GM21723 (cell line): ENCODE results near the gene GNB5.
"Not testable (repeated sequence)": the region's sequence is repeated elsewhere in the genome, so short reads cannot be mapped to it uniquely, and the experiment has no call there.

ENCODE experiments used
- ATAC-seq: cut with Tn5 transposase; IDR thresholded peaks from one replicate; pipeline ENCODE4 v1.9.1; 2021; ENCODE audit warnings: mild to moderate bottlenecking, moderate library complexity; ENCODE audit not compliant: unreplicated experiment

GNB5 gene

GRCh38 chr15:52171807-52172206, 19.4 kb downstream of the GNB5 start:
- no peak for ATAC-seq

GRCh38 chr15:52171386-52171785, 19.8 kb downstream of the GNB5 start:
- no peak for ATAC-seq

DNA sequence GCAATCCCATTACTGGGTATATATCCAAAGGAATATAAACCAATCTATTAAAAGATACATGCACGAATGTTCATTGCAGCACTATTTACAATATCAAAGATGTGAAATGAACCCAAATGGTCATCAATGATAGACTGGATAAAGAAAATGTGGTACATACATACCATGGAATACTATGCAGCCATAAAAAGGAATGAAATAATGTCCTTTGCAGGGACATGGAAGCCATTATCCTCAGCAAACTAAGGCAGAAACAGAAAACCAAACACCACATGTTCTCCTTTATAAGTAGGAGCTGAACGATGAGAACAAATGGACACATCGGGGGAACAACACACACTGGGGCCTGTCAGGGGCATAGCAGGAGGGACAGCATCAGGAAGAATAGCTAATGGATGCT, 21.0 kb downstream of the GNB5 start:
- ATAC-seq, result not testable (repeated sequence)

- ATAC-seq, result not testable (repeated sequence)
Observed at GRCh38 chr15:52165494-52166131, 25.6 kb downstream of the GNB5 start.

DNA sequence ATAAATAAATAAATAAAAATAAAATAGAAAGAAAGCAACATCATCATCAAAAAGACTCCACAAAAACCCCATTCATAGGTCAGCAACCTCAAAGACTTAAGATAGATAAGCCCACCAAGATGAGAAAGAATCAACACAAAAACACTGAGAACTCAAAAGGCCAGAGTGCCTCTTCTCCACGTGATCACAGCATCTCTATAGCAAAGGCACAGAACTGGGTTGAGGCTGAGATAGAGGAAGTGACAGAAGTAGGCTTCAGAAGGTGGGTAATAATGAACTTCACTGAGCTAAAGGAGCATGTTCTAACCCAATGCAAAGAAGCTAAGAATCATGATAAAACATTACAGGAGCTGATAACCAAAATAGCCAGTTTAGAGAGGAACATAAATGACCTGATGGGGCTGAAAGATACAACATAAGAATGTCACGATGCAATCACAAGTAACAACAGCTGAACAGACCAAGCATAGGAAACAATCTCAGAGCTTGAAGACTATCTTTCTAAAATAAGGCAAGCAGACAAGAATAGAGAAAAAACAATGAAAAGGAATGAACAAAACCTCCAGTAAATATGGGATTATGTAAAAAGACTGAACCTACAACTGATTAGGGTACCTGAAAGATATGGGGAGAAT, 26.4 kb downstream of the GNB5 start:
- ATAC-seq, result no peak

DNA sequence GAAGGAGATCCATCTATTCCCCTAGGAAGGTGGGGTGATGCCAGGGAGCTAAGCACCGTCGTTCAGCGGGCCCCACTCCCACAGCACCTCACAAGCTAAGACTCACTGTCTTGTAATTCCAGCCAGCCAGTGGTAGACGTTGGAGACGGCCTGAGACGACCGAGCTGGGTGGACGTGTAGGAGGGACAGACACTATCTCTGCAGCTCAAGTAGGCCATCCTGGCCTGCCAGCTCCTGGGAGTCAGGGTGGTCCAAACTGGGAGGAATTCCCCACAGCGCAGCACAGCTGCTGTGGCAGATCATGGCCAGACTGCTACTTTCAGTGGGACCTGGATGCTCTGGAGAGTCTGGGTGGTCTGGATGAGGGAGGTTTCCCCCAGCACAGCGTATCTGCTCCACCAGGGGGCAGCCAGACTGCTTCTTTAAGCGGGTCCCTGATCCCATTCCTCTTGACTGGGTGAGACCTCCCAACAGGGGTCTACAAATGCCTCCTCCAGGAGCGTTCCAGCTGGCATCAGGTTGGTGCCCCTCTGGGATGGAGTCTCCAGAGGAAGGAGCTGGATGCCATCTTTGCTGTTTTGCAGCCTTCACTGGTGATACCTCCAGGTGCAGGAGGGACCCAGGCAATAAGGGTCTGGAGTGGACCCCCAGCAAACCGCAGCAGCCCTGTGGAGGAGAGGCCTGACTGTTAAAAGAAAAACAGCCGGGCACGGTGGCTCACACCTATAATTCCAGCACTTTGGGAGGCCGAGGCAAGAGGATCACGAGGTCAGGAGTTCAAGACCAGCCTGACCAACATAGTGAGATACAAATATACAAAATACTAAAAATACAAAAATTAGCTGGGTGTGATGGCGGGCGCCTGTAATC, 27.6 kb downstream of the GNB5 start:
- ATAC-seq, result no peak

DNA sequence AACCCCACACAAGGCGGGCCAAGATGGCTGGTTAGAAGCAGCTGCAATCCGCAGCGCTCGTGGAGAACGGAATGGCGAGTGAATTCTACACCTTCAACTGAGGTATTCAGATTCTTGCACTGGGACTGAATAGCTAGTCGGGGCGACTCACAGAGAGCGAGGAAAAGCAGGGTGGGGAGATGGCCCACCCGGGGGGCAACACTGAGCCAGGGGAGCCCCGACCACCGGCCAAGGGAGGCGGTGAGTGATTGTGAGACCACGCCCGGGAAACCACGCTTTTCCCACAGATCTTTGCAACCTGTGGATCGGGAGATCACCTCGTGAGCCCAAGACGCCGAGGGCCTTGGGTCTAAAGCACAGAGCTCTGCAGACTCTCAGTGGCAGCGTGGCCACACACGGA, 28.3 kb downstream of the GNB5 start:
- no peak for ATAC-seq

- no peak for ATAC-seq
Observed at GRCh38 chr15:52162260-52162659, 28.9 kb downstream of the GNB5 start.

- no peak for ATAC-seq
Observed at GRCh38 chr15:52161406-52161966, 29.7 kb downstream of the GNB5 start.

- no peak for ATAC-seq
Observed at GRCh38 chr15:52159645-52160044, 31.5 kb downstream of the GNB5 start.

- ATAC-seq, result no peak
Observed at GRCh38 chr15:52158084-52158765, 33.0 kb downstream of the GNB5 start.

- no peak for ATAC-seq
Observed at GRCh38 chr15:52155878-52156277, 35.3 kb downstream of the GNB5 start.

- no peak for ATAC-seq
Observed at GRCh38 chr15:52154896-52155865, 36.0 kb downstream of the GNB5 start.

DNA sequence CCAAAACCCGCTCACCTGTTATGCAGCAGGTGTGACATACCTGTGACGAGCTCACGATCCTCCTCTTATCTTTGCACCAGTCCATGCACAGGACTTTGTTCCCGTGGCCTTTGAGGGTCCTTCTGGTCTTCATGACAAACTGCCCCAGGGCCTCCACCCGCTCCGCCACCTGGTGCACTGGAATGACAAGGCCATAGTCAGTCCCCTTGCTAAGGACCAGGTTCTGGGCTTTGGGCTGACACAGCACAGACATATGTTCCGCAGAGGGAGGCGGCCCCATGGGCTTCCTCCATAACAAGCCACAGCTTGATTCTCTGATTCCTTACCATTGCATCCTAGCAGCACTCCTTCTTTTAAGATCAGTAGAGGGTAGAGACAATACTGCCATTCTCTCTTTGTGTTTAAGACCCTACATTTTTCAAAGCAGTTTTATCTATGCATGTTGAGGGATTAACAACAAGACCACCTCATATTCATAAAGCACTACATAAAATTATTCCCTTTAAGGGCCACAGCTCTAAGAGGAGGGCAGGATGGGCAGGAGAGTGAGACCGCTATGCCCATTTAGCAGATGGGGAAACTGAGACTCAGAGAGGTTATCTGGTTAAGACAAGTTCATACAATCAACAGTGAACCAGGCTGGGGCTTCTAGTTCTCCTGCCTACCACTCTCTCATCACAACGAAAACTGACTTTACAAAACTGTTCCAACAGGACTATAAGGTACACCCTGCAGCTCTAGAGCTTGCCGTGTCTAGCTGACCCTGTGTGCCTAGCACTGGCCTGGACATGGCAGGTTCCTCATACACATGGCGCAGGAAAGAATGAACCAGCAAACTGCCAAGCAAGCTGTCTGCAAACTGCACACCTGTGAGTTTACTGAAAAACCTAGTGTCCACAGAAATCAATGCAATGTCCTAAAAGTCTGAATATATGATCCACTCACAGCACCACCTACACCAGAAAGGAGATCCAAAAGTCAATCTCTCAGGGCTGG, 37.0 kb downstream of the GNB5 start:
- ATAC-seq, result no peak

GRCh38 chr15:52151353-52151752, 39.8 kb downstream of the GNB5 start:
- ATAC-seq, result no peak

GRCh38 chr15:52150871-52151270, 40.3 kb downstream of the GNB5 start:
- ATAC-seq, result no peak

GRCh38 chr15:52150043-52150825, 41.0 kb downstream of the GNB5 start:
- no peak for ATAC-seq

DNA sequence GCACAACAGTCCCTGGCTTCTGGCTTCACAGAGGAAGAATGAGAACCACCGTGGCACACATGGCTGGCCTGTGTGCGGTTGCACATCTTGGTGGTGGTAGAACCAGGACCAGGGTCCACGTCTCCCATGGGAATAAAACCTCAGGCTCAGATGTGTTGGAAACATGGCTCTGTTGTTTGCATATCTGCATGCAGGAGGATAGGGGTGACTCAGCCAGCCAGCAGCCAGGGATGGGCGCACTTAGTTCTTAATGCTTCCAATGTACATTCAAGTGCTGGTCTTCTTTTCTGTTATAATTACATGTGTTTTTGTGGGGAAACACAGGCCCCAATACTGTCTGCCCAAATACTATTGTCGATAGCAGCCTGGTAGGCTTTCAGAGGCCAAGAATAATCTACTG, 42.8 kb downstream of the GNB5 start:
- no peak for ATAC-seq
